DMS53 treated with DMSO at 0.1 percent for 48 hours (cell line): Measurements from ENCODE around the gene MS4A10.

Experiments
- DNase-seq: peaks from one replicate; lab custom pipeline; 2025; ENCODE audit not compliant: unreplicated experiment; lab: John Stamatoyannopoulos, UW

Gene MS4A10

GRCh38 chr11:60785806-60786361 lies 751 bp downstream of the MS4A10 start:
- DNase-seq, result no peak

GRCh38 chr11:60786811-60787567 lies 1.9 kb downstream of the MS4A10 start:
- no peak for DNase-seq

- DNase-seq, result no peak
Observed at GRCh38 chr11:60788401-60789125, 3.4 kb downstream of the MS4A10 start.

- no peak for DNase-seq
Observed at GRCh38 chr11:60790726-60791125, 5.6 kb downstream of the MS4A10 start.

- no peak for DNase-seq
Observed at GRCh38 chr11:60791153-60791933, 6.2 kb downstream of the MS4A10 start.

- no peak for DNase-seq
Observed at GRCh38 chr11:60792521-60792920, 7.4 kb downstream of the MS4A10 start.

- no peak for DNase-seq
Observed at GRCh38 chr11:60795291-60795690, 10.2 kb downstream of the MS4A10 start.

- no peak for DNase-seq
Observed at GRCh38 chr11:60797846-60798630, 12.9 kb downstream of the MS4A10 start.

- DNase-seq, result no peak
Observed at GRCh38 chr11:60798631-60799030, 13.5 kb downstream of the MS4A10 start.

- no peak for DNase-seq
Observed at GRCh38 chr11:60801194-60801593, 16.1 kb downstream of the MS4A10 start.

- DNase-seq, result no peak
Observed at GRCh38 chr11:60803273-60803936, 18.3 kb downstream of the MS4A10 start.

GRCh38 chr11:60809249-60809648 lies 24.1 kb downstream of the MS4A10 start:
- DNase-seq, result no peak

- no peak for DNase-seq
Observed at GRCh38 chr11:60809691-60810090, 24.6 kb downstream of the MS4A10 start.

- no peak for DNase-seq
Observed at GRCh38 chr11:60810151-60810550, 25.0 kb downstream of the MS4A10 start.

GRCh38 chr11:60810569-60810968 lies 25.4 kb downstream of the MS4A10 start:
- peak; percentile 39 for DNase-seq

GRCh38 chr11:60813324-60813723 lies 28.2 kb downstream of the MS4A10 start:
- no peak for DNase-seq

- DNase-seq, result no peak
Observed at GRCh38 chr11:60814112-60814511, 29.0 kb downstream of the MS4A10 start.

- DNase-seq, result no peak
Observed at GRCh38 chr11:60816590-60817157, 31.5 kb downstream of the MS4A10 start.

GRCh38 chr11:60818057-60818456 lies 32.9 kb downstream of the MS4A10 start:
- no peak for DNase-seq
